GM23338 (cell line): ENCODE measurements around the gene MPP2. TPM values are rescaled to one million over a fixed set of nuclear protein-coding genes. Genes with fewer than 3 reads are reported as not detected.

Experiments used
- ATAC-seq: fragments of 200-7000 bp; cut with Tn5 transposase; 3 replicates; pipeline ENCODE4 v1.9.1; 2020
- DNase-seq: peaks from one replicate; pipeline ENCODE4 v3.0.0-alpha.2; 2015; ENCODE audit warnings: low spot score
- H2AFZ ChIP-seq: fragments of 200-600 bp; sonication (generic); 2 replicates; pipeline ENCODE4 v1.8.0; 2016; ENCODE audit warnings: antibody characterized with exemption, mild to moderate bottlenecking, moderate library complexity
- H3F3A ChIP-seq: fragments of 200-600 bp; sonication (generic); replicated peaks from 2 replicates; pipeline ENCODE4 v1.8.0; 2017; ENCODE audit warnings: antibody characterized with exemption, mixed run types, low read depth
- H3K27ac ChIP-seq: fragments of 200-600 bp; sonication (generic); 2 replicates; pipeline ENCODE4 v1.6.1; 2016; ENCODE audit warnings: low read depth
- H3K27me3 ChIP-seq: fragments of 200-600 bp; sonication (generic); 2 replicates; pipeline ENCODE4 v1.8.0; 2016; ENCODE audit warnings: mild to moderate bottlenecking, mixed run types, moderate library complexity; ENCODE audit not compliant: insufficient read depth
- H3K36me3 ChIP-seq: fragments of 200-600 bp; sonication (generic); 2 replicates; pipeline ENCODE4 v1.8.0; 2016; ENCODE audit warnings: mild to moderate bottlenecking; ENCODE audit not compliant: insufficient read depth
- H3K4me1 ChIP-seq: fragments of 200-600 bp; sonication (generic); 2 replicates; pipeline ENCODE4 v1.8.0; 2016; ENCODE audit warnings: mild to moderate bottlenecking, moderate library complexity; ENCODE audit not compliant: insufficient read depth
- H3K4me2 ChIP-seq: fragments of 200-600 bp; sonication (generic); 2 replicates; pipeline ENCODE4 v1.7.1; 2017; ENCODE audit warnings: mixed run types
- H3K4me3 ChIP-seq: fragments of 200-600 bp; sonication (generic); 2 replicates; pipeline ENCODE4 v1.6.1; 2016; ENCODE audit warnings: mixed run types
- H3K79me2 ChIP-seq: fragments of 200-600 bp; sonication (generic); replicated peaks from 2 replicates; pipeline ENCODE4 v1.8.0; 2017; ENCODE audit warnings: mild to moderate bottlenecking; ENCODE audit not compliant: insufficient read depth
- H3K9me2 ChIP-seq: fragments of 200-600 bp; sonication (generic); 2 replicates; pipeline ENCODE4 v1.8.0; 2017; ENCODE audit not compliant: insufficient read depth
- H4K20me1 ChIP-seq: fragments of 200-600 bp; sonication (generic); replicated peaks from 2 replicates; pipeline ENCODE4 v1.8.0; 2017; ENCODE audit warnings: mild to moderate bottlenecking; ENCODE audit not compliant: insufficient read depth
- H3K27ac Mint-ChIP-seq: 2 replicates; pipeline ENCODE4 v1.8.0; 2020; ENCODE audit warnings: inconsistent platforms, mild to moderate bottlenecking, moderate library complexity, mixed read lengths
- H3K27me3 Mint-ChIP-seq: 3 replicates; pipeline ENCODE4 v1.8.0; 2022; ENCODE audit warnings: low read depth, mild to moderate bottlenecking, moderate library complexity, mixed read lengths, inconsistent platforms; ENCODE audit not compliant: insufficient read depth, poor library complexity
- H3K36me3 Mint-ChIP-seq: 3 replicates; pipeline ENCODE4 v1.8.0; 2021; ENCODE audit warnings: low read depth, mild to moderate bottlenecking, inconsistent platforms, moderate library complexity, mixed read lengths
- H3K4me1 Mint-ChIP-seq: 3 replicates; pipeline ENCODE4 v1.8.0; 2020; ENCODE audit warnings: mild to moderate bottlenecking, inconsistent platforms, mixed read lengths
- H3K4me3 Mint-ChIP-seq: 3 replicates; pipeline ENCODE4 v1.8.0; 2021; ENCODE audit warnings: moderate library complexity, mild to moderate bottlenecking, inconsistent platforms, mixed read lengths
- H3K9me3 Mint-ChIP-seq: 3 replicates; pipeline ENCODE4 v1.8.0; 2020; ENCODE audit warnings: moderate library complexity, mild to moderate bottlenecking, inconsistent platforms, mixed read lengths
- CREB1 ChIP-seq: fragments of 250-450 bp; sonication (Bioruptor Pico); IDR thresholded peaks from 2 replicates; pipeline ENCODE4 v1.5.0; 2020; ENCODE audit warnings: low read depth, mild to moderate bottlenecking, moderate library complexity
- ETS1 ChIP-seq: IDR thresholded peaks from 2 replicates; pipeline ENCODE4 v1.6.1; 2016; ENCODE audit warnings: antibody characterized with exemption
- EZH2 ChIP-seq: fragments of 200-600 bp; sonication (generic); IDR thresholded peaks from one replicate; pipeline ENCODE4 v1.8.0; 2017; ENCODE audit warnings: antibody characterized with exemption, mild to moderate bottlenecking, low read depth; ENCODE audit not compliant: unreplicated experiment
- EZH2phosphoT487 ChIP-seq: fragments of 200-600 bp; sonication (generic); IDR thresholded peaks from one replicate; pipeline ENCODE4 v1.8.1; 2018; ENCODE audit warnings: antibody characterized with exemption; ENCODE audit not compliant: unreplicated experiment
- JUNB ChIP-seq: IDR thresholded peaks from one replicate; pipeline ENCODE4 v1.6.1; 2016; ENCODE audit warnings: antibody characterized with exemption; ENCODE audit not compliant: unreplicated experiment
- NANOG ChIP-seq: IDR thresholded peaks from 2 replicates; pipeline ENCODE4 v1.6.1; 2016; ENCODE audit warnings: antibody characterized with exemption, borderline replicate concordance
- ZNF114 ChIP-seq: fragments of 250-450 bp; sonication (Bioruptor Pico); IDR thresholded peaks from 2 replicates; pipeline ENCODE4 v1.5.0; 2020; ENCODE audit warnings: mild to moderate bottlenecking, moderate library complexity
- ZNF331 ChIP-seq: fragments of 250-450 bp; sonication (Bioruptor Pico); IDR thresholded peaks from 2 replicates; pipeline ENCODE4 v1.5.0; 2020; ENCODE audit warnings: low read depth, mild to moderate bottlenecking, moderate library complexity
- ZNF462 ChIP-seq: fragments of 250-450 bp; sonication (Bioruptor Pico); IDR thresholded peaks from 2 replicates; pipeline ENCODE4 v1.5.0; 2020; ENCODE audit warnings: mild to moderate bottlenecking, moderate library complexity
- polyA plus RNA-seq: library from polyadenylated mRNA; unstranded; fragments of >200 nt; fragmentation: Nextera tagmentation; extraction: Ambion mirVana; gene quantifications from 2 replicates; pipeline ENCODE4 v1.2.1, GENCODE V29; 2016
- total RNA-seq: library from RNA; depleted of rRNA; stranded (reverse); fragments of >200 nt; shearing (Covaris generic); gene quantifications from 2 replicates; pipeline ENCODE4 v1.2.3, GENCODE V29; 2014

Gene MPP2
- total and polyA plus RNA-seq, 2 experiments from 2014 or later, result 7.8 to 20.7 TPM

GRCh38 chr17:43855061-43855460, 52.3 kb downstream of the MPP2 start (continued):
- TF ChIP-seq CREB1 (CRISPR knock-in tag) (no peak), ZNF114 (CRISPR knock-in tag) (no peak), EZH2phosphoT487 (no peak), ZNF331 (CRISPR knock-in tag) (no peak), ZNF462 (CRISPR knock-in tag) (no peak)

GRCh38 chr17:43854498-43854897, 52.8 kb downstream of the MPP2 start:
- Mint-ChIP-seq H3K4me3 (no peak overlapping the region), H3K4me1 (no peaks in the 10 kb centered on the region)
- no peak overlapping the region for H3K27ac ChIP-seq
- TF ChIP-seq JUNB (no peak), NANOG (no peak), ETS1 (no peak), ZNF462 (CRISPR knock-in tag) (no peak), EZH2 (no peak)

More at GRCh38 chr17:43854498-43854897, 52.8 kb downstream of the MPP2 start:
- ATAC-seq (no peak), DNase-seq (no peak)
- H3K9me3 Mint-ChIP-seq, result no peaks in the 10 kb centered on the region
- Histone ChIP-seq H3K4me2 (no peak overlapping the region), H3K4me3 (no peak overlapping the region), H3K4me1 (no peaks in the 10 kb centered on the region), H3K9me2 (no peaks in the 10 kb centered on the region), H2AFZ (no peak overlapping the region), H3K27me3 (no peaks in the 10 kb centered on the region), H3K79me2 (no peaks in the 10 kb centered on the region), H3K36me3 (no peaks in the 10 kb centered on the region), H4K20me1 (no peaks in the 10 kb centered on the region), H3F3A (no peaks in the 10 kb centered on the region)
- no peak overlapping the region for H3K27ac Mint-ChIP-seq
- no peaks in the 10 kb centered on the region for H3K36me3 Mint-ChIP-seq
- H3K27me3 Mint-ChIP-seq, result peaks cover 11% of the 10 kb centered on the region
